Activated CD8-positive, alpha-beta T cell treated with anti-CD3 and anti-CD28 coated beads for 36 hours (primary cell): Measurements from ENCODE around the gene PRDX6. TPM values are rescaled to one million over a fixed set of nuclear protein-coding genes. Genes with fewer than 3 reads are reported as not detected.
A peak's percentile ranks its signal among the peaks of the same experiment; 100 is the strongest.
"Not testable (repeated sequence)": the region's sequence is repeated elsewhere in the genome, so short reads cannot be mapped to it uniquely, and the experiment has no call there.

ENCODE experiments used
- ATAC-seq: fragments of 200-7000 bp; cut with Tn5 transposase; one replicate; pipeline ENCODE4 v1.10.0; 2021; ENCODE audit warnings: mild to moderate bottlenecking, moderate library complexity
- CTCF ChIA-PET: fragments of 350-600 bp; sonication (Branson Sonifier 250); formaldehyde crosslinking; loops from one replicate; lab custom pipeline; 2021; ENCODE audit warnings: antibody characterized with exemption; lab: Charles Lee
- POLR2A ChIA-PET: fragments of 350-600 bp; sonication (Branson Sonifier 250); formaldehyde crosslinking; loops from one replicate; lab custom pipeline; 2021; ENCODE audit warnings: antibody characterized with exemption; lab: Charles Lee
- DNase-seq: peaks from one replicate; pipeline ENCODE4 v3.0.0-alpha.2; 2020
- H3K27ac Mint-ChIP-seq: one replicate; pipeline ENCODE4 v1.8.0; 2021; ENCODE audit warnings: mild to moderate bottlenecking, mixed read lengths
- H3K27me3 Mint-ChIP-seq: one replicate; pipeline ENCODE4 v1.8.0; 2021; ENCODE audit warnings: mixed read lengths
- H3K36me3 Mint-ChIP-seq: one replicate; pipeline ENCODE4 v1.8.0; 2021; ENCODE audit warnings: low read depth, mixed read lengths
- H3K4me1 Mint-ChIP-seq: one replicate; pipeline ENCODE4 v1.8.0; 2021; ENCODE audit warnings: low read depth, mixed read lengths
- H3K4me3 Mint-ChIP-seq: one replicate; pipeline ENCODE4 v1.8.0; 2021; ENCODE audit warnings: mild to moderate bottlenecking, moderate library complexity, mixed read lengths
- H3K9me3 Mint-ChIP-seq: one replicate; pipeline ENCODE4 v1.8.0; 2021; ENCODE audit warnings: mixed read lengths
- CTCF ChIP-seq: fragments of 200-600 bp; IDR thresholded peaks from one replicate; pipeline ENCODE4 v1.8.0; 2022; ENCODE audit warnings: antibody characterized with exemption, mild to moderate bottlenecking
- intact Hi-C: fragments of 100-400 bp; cut with micrococcal nuclease; formaldehyde crosslinking; loops from one replicate; pipeline ENCODE4 v1.10.0; 2022
- total RNA-seq, 2 experiments: library from RNA; stranded (reverse); gene quantifications; one replicate each; pipeline ENCODE4 v1.2.3, GENCODE V29; 2021

The PRDX6 gene
- total RNA-seq, 2 experiments from 2014 or later: 165 to 169 TPM

DNA sequence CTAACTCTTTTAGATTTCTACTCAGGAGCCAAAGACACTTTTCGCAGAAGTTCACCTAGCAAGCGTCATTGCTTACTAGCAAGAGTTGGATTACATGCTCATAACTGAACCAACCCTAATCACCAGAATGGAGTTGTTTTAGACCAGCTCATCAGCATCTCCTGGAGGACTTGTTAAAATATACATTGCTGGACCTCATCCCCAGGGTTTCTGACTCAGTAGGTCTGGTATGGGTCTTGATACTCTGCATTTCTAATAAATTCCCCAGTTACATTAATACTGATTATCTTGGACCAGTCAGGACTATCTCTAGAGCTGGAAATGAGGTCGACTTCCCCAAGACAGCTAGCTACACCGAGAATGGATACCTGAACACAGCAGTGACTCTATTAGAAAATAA, 9.7 kb upstream of the PRDX6 start:
- no peak for TF ChIP-seq CTCF
- Mint-ChIP-seq H3K4me3 (no peak overlapping the region), H3K27me3 (no peaks in the 10 kb centered on the region), H3K27ac (no peak overlapping the region), H3K4me1 (peaks cover 19% of the 10 kb centered on the region), H3K9me3 (peaks cover 63% of the 10 kb centered on the region), H3K36me3 (peaks cover 84% of the 10 kb centered on the region)
- ATAC-seq (no peak), DNase-seq (no peak)
- intact Hi-C loops: no loop called here
- POLR2A ChIA-PET: interaction anchor here (1.0 kb wide), 1 partner anchor 9 kb away, joined by 3 read pairs; no protein-coding TSS in a partner anchor
- CTCF ChIA-PET: no interaction called here

GRCh38 chr1:173469656-173470055, 7.5 kb upstream of the PRDX6 start:
- DNase-seq: no peak
- no peak for TF ChIP-seq CTCF
- ChIA-PET CTCF (no interaction called here), POLR2A (no interaction called here)
- H3K4me1 Mint-ChIP-seq: peaks cover 28% of the 10 kb centered on the region
- no peak for ATAC-seq
- no peak overlapping the region for H3K4me3 Mint-ChIP-seq
- peaks cover 45% of the 10 kb centered on the region for H3K9me3 Mint-ChIP-seq
- intact Hi-C loops: no loop called here
- no peak overlapping the region for H3K27ac Mint-ChIP-seq
- no peaks in the 10 kb centered on the region for H3K27me3 Mint-ChIP-seq
- peaks cover 71% of the 10 kb centered on the region for H3K36me3 Mint-ChIP-seq

GRCh38 chr1:173470608-173471007, 6.5 kb upstream of the PRDX6 start:
- no peak for TF ChIP-seq CTCF
- intact Hi-C loops: no loop called here
- H3K9me3 Mint-ChIP-seq: peaks cover 41% of the 10 kb centered on the region
- ChIA-PET CTCF (interaction anchor here (0.8 kb wide), 1 partner anchor 40 kb away, joined by 4 read pairs; no protein-coding TSS in a partner anchor), POLR2A (interaction anchor here (0.5 kb wide), 1 partner anchor 1379 kb away, joined by 3 read pairs; no protein-coding TSS in a partner anchor)
- H3K36me3 Mint-ChIP-seq: peaks cover 66% of the 10 kb centered on the region
- DNase-seq (no peak), ATAC-seq (no peak)
- no peak overlapping the region for H3K4me3 Mint-ChIP-seq
- H3K27ac Mint-ChIP-seq: no peak overlapping the region
- no peaks in the 10 kb centered on the region for H3K27me3 Mint-ChIP-seq
- peaks cover 30% of the 10 kb centered on the region for H3K4me1 Mint-ChIP-seq

- intact Hi-C loops: no loop called here
- TF ChIP-seq CTCF: no peak
- CTCF ChIA-PET: interaction anchor here (0.7 to 1.0 kb wide), 2 partner anchors 43 to 44 kb away, joined by 3 read pairs; no protein-coding TSS in a partner anchor
- DNase-seq: no peak
- H3K4me3 Mint-ChIP-seq: no peak overlapping the region
- ATAC-seq: no peak
- H3K27me3 Mint-ChIP-seq: no peaks in the 10 kb centered on the region
- peaks cover 38% of the 10 kb centered on the region for H3K4me1 Mint-ChIP-seq
- POLR2A ChIA-PET: no interaction called here
- peaks cover 27% of the 10 kb centered on the region for H3K9me3 Mint-ChIP-seq
- peak overlapping the region; percentile 3 for H3K27ac Mint-ChIP-seq
- H3K36me3 Mint-ChIP-seq: peaks cover 48% of the 10 kb centered on the region
Observed at GRCh38 chr1:173473599-173474011, 3.5 kb upstream of the PRDX6 start.

- Mint-ChIP-seq H3K27me3 (no peaks in the 10 kb centered on the region), H3K27ac (peak overlapping the region; percentile 55), H3K4me3 (no peak overlapping the region), H3K9me3 (peaks cover 22% of the 10 kb centered on the region), H3K4me1 (peaks cover 44% of the 10 kb centered on the region), H3K36me3 (peaks cover 43% of the 10 kb centered on the region)
- POLR2A ChIA-PET: no interaction called here
- CTCF ChIA-PET: interaction anchor here (0.7 to 1.0 kb wide), 2 partner anchors 43 to 45 kb away, joined by 3 read pairs; no protein-coding TSS in a partner anchor
- ATAC-seq (no peak), DNase-seq (no peak)
- no peak for TF ChIP-seq CTCF
- intact Hi-C loops: no loop called here
Observed at GRCh38 chr1:173474097-173474779, 2.9 kb upstream of the PRDX6 start.

GRCh38 chr1:173474780-173475421, 2.2 kb upstream of the PRDX6 start:
- Mint-ChIP-seq H3K27ac (peak overlapping the region; percentile 53), H3K4me3 (peak overlapping the region; percentile 51), H3K4me1 (peaks cover 51% of the 10 kb centered on the region), H3K9me3 (peaks cover 19% of the 10 kb centered on the region), H3K36me3 (peaks cover 46% of the 10 kb centered on the region)
- H3K27me3 Mint-ChIP-seq, intact Hi-C loops, ATAC-seq, DNase-seq: not testable (repeated sequence)
- CTCF ChIA-PET: interaction anchor here (1.2 to 5.6 kb wide), 2 partner anchors 44 to 55 kb away, joined by 3 to 53 read pairs; no protein-coding TSS in a partner anchor
- POLR2A ChIA-PET: interaction anchor here (0.7 to 2.9 kb wide), 3 partner anchors 20 to 389 kb away, joined by 3 to 11 read pairs (median 3); partner anchors contain the start of genes CENPL and DARS2
